ENCODE data around the gene IFIT1.

The IFIT1 gene

DNA sequence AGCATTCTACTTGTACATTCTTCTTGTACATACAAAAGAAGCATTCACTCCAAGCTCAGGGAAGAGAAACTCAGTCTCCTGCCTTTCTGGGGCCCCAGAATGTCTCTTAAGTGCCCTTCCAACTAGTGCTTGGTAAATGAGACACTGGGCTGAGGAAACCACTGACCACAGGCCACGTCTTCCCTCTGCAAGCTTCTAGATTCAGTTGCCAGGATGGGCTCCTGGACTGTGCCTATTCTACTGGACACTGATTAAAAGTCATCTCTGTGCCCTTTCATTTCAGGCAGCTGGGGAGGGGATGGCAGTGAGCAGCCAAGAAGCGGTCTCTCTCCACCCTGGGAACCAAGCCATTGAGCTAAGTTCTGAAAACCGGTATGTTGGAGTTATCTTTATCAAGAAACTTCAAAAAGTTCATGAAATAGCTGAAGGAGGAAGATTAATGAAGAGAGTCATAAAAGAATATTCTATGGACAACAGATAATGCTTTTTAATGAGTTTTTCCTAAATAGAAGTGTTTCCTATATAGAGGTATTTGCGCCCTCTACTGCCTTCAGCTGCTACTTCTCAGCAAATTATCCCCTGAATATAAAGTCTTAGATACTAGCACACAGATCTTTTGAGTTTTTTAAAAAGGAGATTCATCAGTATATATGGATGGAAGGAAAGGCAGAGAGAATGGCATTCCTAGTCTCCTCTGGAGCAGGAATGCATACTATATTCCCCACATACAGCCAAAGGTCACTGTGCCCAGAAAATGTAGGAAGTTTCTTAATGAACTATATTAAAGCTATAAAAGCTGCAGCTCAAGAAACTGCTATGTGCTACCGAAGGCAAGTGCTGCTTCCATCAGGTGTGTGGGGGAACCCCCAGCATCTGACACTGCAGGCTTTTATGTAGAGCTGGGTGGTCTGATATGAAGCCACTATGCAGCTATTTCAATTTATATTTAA lies 23.0 kb upstream of the IFIT1 start:
- no peak for DNase-seq (ENCODE audit: insufficient read length)
- FAIRE-seq = peak; percentile 17
- TF ChIP-seq POLR2A (IDR thresholded peaks at IDR 0.05; ENCODE audit: low read depth, low read length) = no peak
- TF ChIP-seq POLR2AphosphoS5 (IDR thresholded peaks at IDR 0.05; ENCODE audit: low read depth, low read length) = no peak
- no peak for TF ChIP-seq TAF1 (IDR thresholded peaks at IDR 0.05; ENCODE audit: borderline replicate concordance, low read depth, low read length)

DNA sequence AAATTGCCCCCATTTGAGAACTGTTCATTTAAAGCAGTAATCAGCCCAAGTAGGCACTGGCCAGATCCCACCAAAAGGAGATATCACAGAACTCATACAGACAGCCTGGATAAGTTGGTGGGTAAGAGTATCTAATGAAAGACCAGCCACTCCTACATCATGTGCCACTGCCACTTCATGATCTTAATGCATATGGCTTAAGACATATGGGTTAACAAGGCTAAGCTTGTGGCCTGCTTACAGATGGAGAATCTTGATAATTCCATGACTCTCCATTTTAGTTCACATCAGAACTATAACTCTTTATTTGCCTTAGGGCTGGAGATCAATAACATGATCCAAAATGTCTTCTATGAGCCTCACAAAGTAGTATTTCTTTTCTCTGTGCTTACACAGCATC lies 21.3 kb upstream of the IFIT1 start:
- DNase-seq (ENCODE audit: insufficient read length) = no peak
- FAIRE-seq = no peak
- no peak for TF ChIP-seq POLR2AphosphoS5 (IDR thresholded peaks at IDR 0.05; ENCODE audit: low read depth, low read length)
- TF ChIP-seq POLR2A (IDR thresholded peaks at IDR 0.05; ENCODE audit: low read depth, low read length) = no peak
- TF ChIP-seq TAF1 (IDR thresholded peaks at IDR 0.05; ENCODE audit: borderline replicate concordance, low read depth, low read length) = no peak

DNA sequence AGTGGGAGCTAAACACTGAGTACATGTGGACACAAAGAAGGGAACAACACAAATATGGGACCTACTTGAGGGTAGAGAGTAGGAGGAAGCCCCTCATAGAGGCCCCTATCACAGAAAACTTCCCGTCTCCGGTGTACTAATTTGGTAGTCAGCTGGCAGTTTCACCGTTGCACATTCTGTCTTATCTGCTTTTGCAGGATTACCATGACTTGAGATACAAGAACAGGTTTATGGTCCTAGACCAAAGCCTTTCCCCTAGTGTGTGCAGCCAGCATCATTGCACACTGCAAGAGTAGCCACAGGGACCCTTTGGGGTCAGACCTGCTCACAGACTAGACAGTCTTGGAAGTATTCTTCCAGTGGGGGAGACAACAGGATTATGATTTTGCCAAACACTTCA lies 20.4 kb upstream of the IFIT1 start:
- DNase-seq (ENCODE audit: insufficient read length) (no peak), FAIRE-seq (no peak)
- TF ChIP-seq POLR2A (IDR thresholded peaks at IDR 0.05; ENCODE audit: low read depth, low read length) (no peak), POLR2AphosphoS5 (IDR thresholded peaks at IDR 0.05; ENCODE audit: low read depth, low read length) (no peak), TAF1 (IDR thresholded peaks at IDR 0.05; ENCODE audit: borderline replicate concordance, low read depth, low read length) (no peak)

DNA sequence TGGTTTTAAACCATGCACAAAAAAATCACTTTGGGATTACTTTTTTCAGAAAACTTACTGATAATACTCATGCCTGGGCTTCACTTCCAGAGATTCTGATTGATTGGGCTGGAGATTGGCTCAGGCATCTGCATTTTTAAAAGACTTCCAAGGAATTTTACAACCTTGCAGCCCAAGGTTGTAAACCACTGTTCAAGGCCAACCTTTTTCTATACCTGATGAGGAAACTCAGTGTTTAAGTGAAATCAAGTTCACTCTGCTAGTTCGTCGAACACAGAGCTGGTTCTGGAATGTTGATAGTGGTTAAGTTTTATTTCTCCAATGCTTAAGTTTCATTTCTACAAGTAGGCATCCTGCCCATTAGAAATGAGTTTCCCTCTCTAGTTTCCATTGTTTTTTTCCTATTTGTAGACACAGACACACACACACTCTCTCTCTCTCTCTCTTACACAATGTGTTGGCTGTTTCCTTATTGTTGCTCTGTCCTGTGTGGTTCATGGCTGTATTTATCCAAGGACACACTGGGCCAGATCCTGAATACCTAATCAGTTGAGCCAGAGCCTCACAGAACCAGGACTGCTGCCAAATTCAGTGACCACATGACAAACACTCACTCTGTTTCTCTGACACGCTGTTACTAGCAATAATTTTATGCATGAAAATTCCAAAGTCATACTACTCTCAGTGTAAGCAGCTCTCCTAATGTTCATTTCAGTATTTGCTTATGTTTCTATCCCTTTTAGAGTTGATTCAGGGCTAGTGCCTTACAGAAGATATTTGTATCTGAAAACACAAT lies 18.3 kb upstream of the IFIT1 start:
- TF ChIP-seq POLR2AphosphoS5 (IDR thresholded peaks at IDR 0.05; ENCODE audit: low read depth, low read length) (no peak), TAF1 (IDR thresholded peaks at IDR 0.05; ENCODE audit: borderline replicate concordance, low read depth, low read length) (no peak), POLR2A (IDR thresholded peaks at IDR 0.05; ENCODE audit: low read depth, low read length) (no peak)
- FAIRE-seq = no peak
- no peak for DNase-seq (ENCODE audit: insufficient read length)

DNA sequence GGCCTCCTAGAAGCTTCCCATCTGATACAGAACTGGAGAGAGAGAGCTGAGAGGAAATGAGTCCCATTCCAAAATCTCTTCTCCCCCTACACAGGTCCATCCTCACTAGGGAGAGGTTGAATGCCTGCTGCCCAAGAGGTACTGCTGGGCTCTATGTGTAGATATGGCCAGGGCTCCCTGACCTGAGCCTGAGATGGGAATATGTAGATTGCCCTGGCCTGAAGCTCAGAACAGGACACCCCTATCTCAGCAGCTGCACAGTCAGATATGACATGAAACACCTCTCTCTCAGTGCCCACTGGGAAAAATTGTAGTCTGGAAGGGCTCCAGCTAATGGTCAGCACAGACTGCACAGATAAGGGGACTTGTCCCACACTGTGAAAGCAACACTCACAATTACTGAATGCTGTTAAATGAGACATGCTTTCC lies 17.7 kb upstream of the IFIT1 start:
- no peak for DNase-seq (ENCODE audit: insufficient read length)
- no peak for FAIRE-seq
- no peak for TF ChIP-seq TAF1 (IDR thresholded peaks at IDR 0.05; ENCODE audit: borderline replicate concordance, low read depth, low read length)

DNA sequence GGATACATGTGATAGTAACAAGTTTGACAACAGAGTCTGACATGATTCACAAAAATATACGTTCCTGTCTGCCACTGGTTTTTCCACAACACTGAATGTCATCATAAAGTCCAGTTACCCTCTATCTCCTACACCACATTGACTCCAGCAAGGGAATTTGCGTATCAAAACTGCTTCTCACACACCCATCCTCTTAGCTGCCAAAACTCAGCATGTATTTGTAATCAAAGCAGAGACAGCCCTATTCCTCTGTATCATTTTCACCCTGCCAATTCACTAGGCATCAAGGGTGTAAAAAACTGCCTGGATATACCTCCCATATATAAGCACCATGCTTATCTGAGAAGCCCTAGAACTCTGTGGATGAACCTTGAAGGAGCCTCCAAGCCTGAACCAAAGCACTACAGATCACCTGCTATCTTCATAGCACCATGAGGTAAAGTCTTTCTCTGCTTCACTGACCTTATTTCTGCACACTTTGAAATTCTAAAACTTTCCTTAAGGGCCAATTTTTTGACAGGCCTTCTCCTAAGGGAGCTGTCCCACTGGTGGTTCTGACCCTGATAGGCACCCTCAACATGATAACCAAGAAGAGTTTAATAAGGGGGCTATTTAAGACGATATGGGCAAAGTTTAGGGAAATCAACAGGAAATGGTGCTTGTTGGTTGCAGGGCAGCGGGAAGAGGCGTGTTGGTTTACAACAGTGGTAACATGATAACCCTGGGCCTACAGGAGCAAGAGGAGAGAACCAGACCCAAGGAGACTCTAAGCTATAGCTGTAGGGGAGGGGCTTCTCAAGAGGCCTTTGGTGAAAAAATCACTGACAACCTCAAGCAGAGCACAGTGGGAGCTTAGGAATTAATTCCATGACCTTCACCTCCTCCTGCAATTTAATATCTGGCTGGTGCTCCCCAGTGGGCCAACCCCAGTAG lies 14.5 kb upstream of the IFIT1 start, which contains the start of gene IFIT1B:
TSS of gene IFIT1B (plus strand) at position 352 of the 933 bp plus-strand sequence. CDS start at position 432, 80 bp downstream.
- FAIRE-seq = no peak
- TF ChIP-seq TAF1 (IDR thresholded peaks at IDR 0.05; ENCODE audit: borderline replicate concordance, low read depth, low read length) = no peak
- no peak for TF ChIP-seq POLR2AphosphoS5 (IDR thresholded peaks at IDR 0.05; ENCODE audit: low read depth, low read length)
- no peak for TF ChIP-seq POLR2A (IDR thresholded peaks at IDR 0.05; ENCODE audit: low read depth, low read length)
- DNase-seq (ENCODE audit: insufficient read length) = no peak

DNA sequence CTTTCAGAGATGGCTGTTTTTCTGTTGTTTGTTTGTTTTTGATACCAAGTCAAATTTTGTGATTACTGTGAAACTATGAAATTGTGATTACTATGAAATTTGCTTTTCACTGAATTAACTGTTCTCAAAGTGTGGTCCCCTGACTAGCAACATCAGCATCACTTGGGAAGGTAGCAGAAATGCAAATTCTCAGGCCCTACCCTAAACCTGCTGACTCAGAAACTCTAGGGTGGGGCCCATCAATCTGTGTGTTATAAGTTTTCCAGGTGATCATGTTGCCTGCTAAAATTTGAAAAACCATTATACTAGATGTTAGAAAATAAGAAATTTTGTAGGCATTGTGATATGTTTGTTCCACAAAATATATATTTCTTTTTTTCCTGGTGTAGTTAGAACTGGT lies 13.3 kb upstream of the IFIT1 start:
- FAIRE-seq (no peak), DNase-seq (ENCODE audit: insufficient read length) (no peak)
- TF ChIP-seq POLR2A (IDR thresholded peaks at IDR 0.05; ENCODE audit: low read depth, low read length) (no peak), POLR2AphosphoS5 (IDR thresholded peaks at IDR 0.05; ENCODE audit: low read depth, low read length) (no peak), TAF1 (IDR thresholded peaks at IDR 0.05; ENCODE audit: borderline replicate concordance, low read depth, low read length) (no peak)

DNA sequence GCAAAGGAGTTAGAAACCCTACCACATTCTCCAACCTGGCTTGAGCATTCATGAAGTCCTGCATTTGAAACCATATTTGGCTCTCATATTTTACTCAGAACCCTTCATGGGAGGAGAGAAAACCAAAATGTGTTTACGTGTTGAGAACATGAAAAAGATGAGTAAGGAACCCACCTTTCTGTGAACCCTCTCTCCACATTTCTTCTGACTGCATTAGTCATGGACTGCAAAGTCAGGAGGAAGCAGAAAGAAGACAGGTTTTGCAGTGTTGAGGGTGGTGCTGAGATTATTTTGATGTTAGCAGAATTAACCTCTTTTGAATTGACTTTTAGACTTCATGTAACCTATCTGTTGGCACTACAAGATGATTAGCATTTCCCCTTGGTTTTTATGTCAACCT lies 9.7 kb upstream of the IFIT1 start:
- TF ChIP-seq POLR2A (IDR thresholded peaks at IDR 0.05; ENCODE audit: low read depth, low read length) = no peak
- TF ChIP-seq POLR2AphosphoS5 (IDR thresholded peaks at IDR 0.05; ENCODE audit: low read depth, low read length) = no peak
- TF ChIP-seq TAF1 (IDR thresholded peaks at IDR 0.05; ENCODE audit: borderline replicate concordance, low read depth, low read length) = no peak
- no peak for FAIRE-seq
- DNase-seq (ENCODE audit: insufficient read length) = no peak

DNA sequence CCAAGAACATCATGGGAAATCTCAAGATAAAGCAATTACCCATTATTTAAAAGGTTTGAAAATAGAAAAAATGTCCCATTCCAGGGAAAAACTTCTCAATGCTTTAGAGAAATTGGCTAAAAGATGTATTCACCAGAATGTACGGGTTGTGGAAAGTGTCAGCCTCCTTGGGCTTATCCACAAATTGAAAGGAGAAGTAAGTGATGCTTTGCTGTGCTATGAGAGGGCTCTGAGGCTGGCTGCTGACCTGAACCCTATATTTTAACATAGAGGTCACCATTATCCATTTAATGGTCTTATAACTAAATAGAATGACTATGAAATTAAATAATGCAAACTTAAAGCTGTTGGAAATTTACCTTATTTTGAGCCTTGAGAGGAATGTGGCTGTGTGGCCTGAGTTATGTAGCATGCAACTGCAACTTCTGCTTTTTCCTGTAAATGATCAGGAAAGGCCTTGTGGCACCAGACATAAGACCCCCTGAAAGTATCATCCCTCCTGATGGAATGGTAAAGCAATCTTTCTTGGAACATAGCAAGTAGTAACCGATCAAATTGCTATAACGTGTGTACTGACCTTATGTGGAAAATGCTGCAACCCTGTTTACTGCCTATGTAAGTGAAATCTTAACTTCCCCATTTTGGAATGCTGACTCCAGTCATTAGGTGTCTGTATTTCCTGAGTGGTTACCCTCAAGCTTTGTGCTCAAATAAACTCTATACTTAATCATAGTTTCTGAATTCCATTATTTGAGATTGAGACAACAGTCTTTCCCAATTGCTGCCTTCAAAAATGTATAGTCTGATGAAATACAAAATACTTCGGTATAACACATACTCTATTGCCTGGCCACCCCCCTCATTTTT lies 7.7 kb upstream of the IFIT1 start:
- DNase-seq (ENCODE audit: insufficient read length) (no peak), FAIRE-seq (no peak)
- TF ChIP-seq TAF1 (IDR thresholded peaks at IDR 0.05; ENCODE audit: borderline replicate concordance, low read depth, low read length) (no peak), POLR2A (IDR thresholded peaks at IDR 0.05; ENCODE audit: low read depth, low read length) (no peak)

DNA sequence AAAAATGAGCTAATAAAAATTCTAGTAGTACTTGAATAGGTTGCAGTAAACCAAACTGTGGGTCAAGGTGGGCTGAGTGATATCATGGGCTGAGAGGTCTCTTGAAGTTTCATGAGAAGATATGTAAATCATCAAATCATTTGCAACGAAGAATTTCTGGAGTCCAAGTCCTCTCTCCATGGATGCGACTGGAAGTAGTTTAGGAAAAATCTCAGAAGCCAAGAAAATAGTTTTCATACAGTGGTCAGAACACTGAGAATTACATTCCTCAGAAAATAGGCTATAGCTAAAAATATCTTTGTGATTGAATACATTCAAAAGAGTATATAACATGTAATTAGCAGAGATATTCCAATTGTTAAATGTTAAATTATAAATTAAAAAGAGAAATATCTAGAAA lies 3.6 kb upstream of the IFIT1 start:
- no peak for FAIRE-seq

More for the DNA sequence above, 3.6 kb upstream of the IFIT1 start:
- DNase-seq (ENCODE audit: insufficient read length) = no peak
- TF ChIP-seq POLR2A (IDR thresholded peaks at IDR 0.05; ENCODE audit: low read depth, low read length) = no peak
- TF ChIP-seq POLR2AphosphoS5 (IDR thresholded peaks at IDR 0.05; ENCODE audit: low read depth, low read length) = no peak
- TF ChIP-seq TAF1 (IDR thresholded peaks at IDR 0.05; ENCODE audit: borderline replicate concordance, low read depth, low read length) = no peak

Data from GM12892 (cell line).